ENCODE data around the gene CLCN7. TPM values are rescaled to one million over a fixed set of nuclear protein-coding genes. Genes with fewer than 3 reads are reported as not detected.

The CLCN7 gene
- total and polyA plus RNA-seq, 2 of the 13 experiments (the other 11 are each of a cell fraction or from before 2014, with no cell fraction given) = 24.6 to 25.1 TPM

GRCh38 chr16:1464196-1464893 lies 10.5 kb downstream of the CLCN7 start:
- TF ChIP-seq AGO2 (optimal IDR thresholded peaks at IDR 0.05; ENCODE audit: low read depth, low read length) (peak; percentile 17), ZBTB1 (CRISPR knock-in tag; IDR thresholded peaks at IDR 0.05; ENCODE audit: borderline replicate concordance) (no peak)
- Histone ChIP-seq H3K9ac (ENCODE audit: insufficient read depth, low read depth, low read length) (no peak overlapping the region), H4K20me1 (ENCODE audit: insufficient read depth, low read length) (no peaks in the 10 kb centered on the region), H3K9me3 (ENCODE audit: low read length) (no peaks in the 10 kb centered on the region), H3K27me3 (ENCODE audit: control insufficient read depth in 1 of 2, insufficient read depth in 2 of 2, low read length in 2 of 2) (no peaks in the 10 kb centered on the region), H3K27ac (ENCODE audit: extremely low read length, insufficient read depth, low read length) (no peak overlapping the region), H3K36me3 (replicated peaks in 1 of 2; ENCODE audit: control insufficient read depth in 1 of 2, insufficient read depth in 2 of 2, low read length in 2 of 2) (peaks cover 9 to 12% of the 10 kb centered on the region in 2 experiments; a peak in 3 of 5 replicates), H3K4me3 (replicated peaks in 1 of 3; ENCODE audit: insufficient read depth in 1 of 3, low read depth in 2 of 3, low read length in 3 of 3) (no peak overlapping the region), H3K4me2 (ENCODE audit: low read depth, low read length) (no peak overlapping the region), H3K79me2 (ENCODE audit: insufficient read depth, low read length) (peaks cover 9% of the 10 kb centered on the region), H2AFZ (ENCODE audit: low read length) (no peak overlapping the region), H3K4me1 (ENCODE audit: insufficient read depth, low read length) (no peaks in the 10 kb centered on the region)
- in situ Hi-C loops (cut with HindIII; ENCODE audit: extremely low pct_ligation_motif_present, low pct_unique_long_range_greater_than_20kb) (no loop called here), intact Hi-C loops (cut with micrococcal nuclease; ENCODE audit: unreplicated experiment) (no loop called here)
- no peak for DNase-seq (ENCODE audit: low spot score)
- POLR2A ChIA-PET = no interaction called here
- CTCF ChIA-PET (ENCODE audit: low intra/inter-chr PET ratio, low total read pairs) = no interaction called here
- no TSS peak for BruUV-seq (replicated peaks)
- no peak for ATAC-seq
- WGBS (ENCODE audit: low lambda C conversion rate) = 95% methylated on average over 34 of the region's 41 CpGs
- FAIRE-seq = no peak

- no peak overlapping the region for H3K4me2 ChIP-seq (ENCODE audit: low read depth, low read length)
- FAIRE-seq = no peak
- ChIA-PET CTCF (ENCODE audit: low intra/inter-chr PET ratio, low total read pairs) (no interaction called here), POLR2A (no interaction called here)
- no peaks in the 10 kb centered on the region for H3K9me3 ChIP-seq (ENCODE audit: low read length)
- no peaks in the 10 kb centered on the region for H3K79me2 ChIP-seq (ENCODE audit: insufficient read depth, low read length)
- no peak for TF ChIP-seq CCDC6 (CRISPR knock-in tag; IDR thresholded peaks at IDR 0.05)
- TF ChIP-seq SKI (IDR thresholded peaks at IDR 0.05; ENCODE audit: partially characterized antibody) = no peak
- no peak overlapping the region for H3K4me3 ChIP-seq (replicated peaks in 1 of 3; ENCODE audit: insufficient read depth in 1 of 3, low read depth in 2 of 3, low read length in 3 of 3)
- H3K36me3 ChIP-seq (replicated peaks in 1 of 2; ENCODE audit: control insufficient read depth in 1 of 2, insufficient read depth in 2 of 2, low read length in 2 of 2) = peaks cover 14 to 22% of the 10 kb centered on the region in 2 experiments; a peak in 3 of 5 replicates
- ATAC-seq = no peak
- no peaks in the 10 kb centered on the region for H3K27me3 ChIP-seq (ENCODE audit: control insufficient read depth in 1 of 2, insufficient read depth in 2 of 2, low read length in 2 of 2)
- WGBS (ENCODE audit: low lambda C conversion rate) = 97% methylated on average over 19 of the region's 24 CpGs
- DNase-seq (ENCODE audit: low spot score) = no peak
- no peak overlapping the region for H3K27ac ChIP-seq (ENCODE audit: extremely low read length, insufficient read depth, low read length)
- no peak overlapping the region for H2AFZ ChIP-seq (ENCODE audit: low read length)
- in situ Hi-C loops (cut with HindIII; ENCODE audit: extremely low pct_ligation_motif_present, low pct_unique_long_range_greater_than_20kb) (no loop called here), intact Hi-C loops (cut with micrococcal nuclease; ENCODE audit: unreplicated experiment) (no loop called here)
- H4K20me1 ChIP-seq (ENCODE audit: insufficient read depth, low read length) = no peaks in the 10 kb centered on the region
- no peaks in the 10 kb centered on the region for H3K4me1 ChIP-seq (ENCODE audit: insufficient read depth, low read length)
- H3K9ac ChIP-seq (ENCODE audit: insufficient read depth, low read depth, low read length) = no peak overlapping the region
- no TSS peak for BruUV-seq (replicated peaks)
Observed at GRCh38 chr16:1461146-1461545, 13.7 kb downstream of the CLCN7 start.
